ENCODE measurements around the gene TUBB8. TPM values are rescaled to one million over a fixed set of nuclear protein-coding genes. Genes with fewer than 3 reads are reported as not detected.

Gene TUBB8
- polyA plus RNA-seq, 3 donors = 0.43 TPM; not detected in 2

DNA sequence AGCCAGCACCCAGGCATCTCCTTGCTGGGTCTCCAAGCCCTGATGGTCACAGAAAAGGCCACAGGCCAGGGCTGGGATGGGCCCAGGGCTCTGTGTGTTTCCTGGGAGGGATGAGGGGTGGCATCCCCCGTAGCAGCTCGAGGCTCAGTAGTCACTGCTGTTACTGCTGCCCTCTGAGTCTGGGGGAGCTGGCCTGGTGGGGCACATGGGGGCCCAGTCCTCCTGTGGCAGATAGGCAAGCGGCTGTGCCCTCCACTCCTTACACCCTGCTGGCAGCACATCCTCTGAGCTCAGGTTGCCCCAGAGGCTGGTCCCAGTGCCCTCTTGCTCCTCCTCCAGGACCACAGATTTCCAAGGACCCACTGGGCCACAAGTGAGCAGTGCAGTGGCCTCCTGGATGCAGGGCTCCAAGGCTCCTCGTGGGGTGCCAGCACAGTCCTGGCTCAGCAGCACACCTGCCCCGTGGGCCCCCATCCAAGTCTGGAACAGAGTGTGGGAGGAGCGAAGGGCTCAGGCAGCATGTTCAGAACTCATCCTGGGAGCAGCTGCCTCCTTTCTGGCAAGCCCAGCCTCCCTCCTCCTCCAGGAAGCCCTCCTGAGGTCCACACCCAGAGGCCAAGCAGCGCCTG is 31.5 kb upstream of the TUBB8 start:
- Histone ChIP-seq H4K20me1 (ENCODE audit: insufficient read depth, low read length) (no peaks in the 10 kb centered on the region), H3K4me2 (replicated peaks; ENCODE audit: extremely low read depth, low read length, poor library complexity, severe bottlenecking) (no peak overlapping the region), H3K79me2 (ENCODE audit: insufficient read depth, low read length) (no peaks in the 10 kb centered on the region), H3K9me3 (replicated peaks in 1 of 2; ENCODE audit: control insufficient read depth in 1 of 2, insufficient read depth in 1 of 2, low read length in 2 of 2) (no peaks in the 10 kb centered on the region), H3K4me1 (ENCODE audit: control insufficient read depth in 1 of 2, insufficient read depth in 2 of 2, low read length in 2 of 2) (peaks cover 4 to 5% of the 10 kb centered on the region in 2 donors), H3K27me3 (ENCODE audit: control insufficient read depth in 2 of 2, insufficient read depth in 2 of 2, low read length in 2 of 2) (peaks cover 2 to 18% of the 10 kb centered on the region in 2 donors), H3K9ac (ENCODE audit: insufficient read depth, low read length, poor library complexity, severe bottlenecking) (no peak overlapping the region), H3K36me3 (replicated peaks in 1 of 2; ENCODE audit: control insufficient read depth in 1 of 2, insufficient read depth in 2 of 2, low read length in 2 of 2) (no peaks in the 10 kb centered on the region), H2AFZ (ENCODE audit: insufficient read depth, low read depth, low read length, poor library complexity, severe bottlenecking) (no peak overlapping the region), H3K4me3 (replicated peaks in 1 of 3; ENCODE audit: low read depth in 2 of 3, low read length in 3 of 3) (no peak overlapping the region), H3K27ac (ENCODE audit: low read depth in 1 of 2, low read length in 2 of 2) (no peak overlapping the region)
- no peak for DNase-seq
- Mint-ChIP-seq H3K27ac (no peak overlapping the region), H3K27me3 (ENCODE audit: low read depth in 3 of 3) (peaks cover 15 to 32% (median 31%) of the 10 kb centered on the region in 3 donors), H3K36me3 (peaks cover 0 to 1% of the 10 kb centered on the region in 2 donors), H3K4me1 (peaks cover 6% of the 10 kb centered on the region), H3K4me3 (no peak overlapping the region), H3K9me3 (peaks cover 0 to 7% (median 0%) of the 10 kb centered on the region in 7 donors)
- intact Hi-C loops (cut with micrococcal nuclease) = no loop called here
- WGBS (ENCODE audit: insufficient coverage) = 89% methylated on average over 5 of the region's 7 CpGs
- TF ChIP-seq, protein P1, sequence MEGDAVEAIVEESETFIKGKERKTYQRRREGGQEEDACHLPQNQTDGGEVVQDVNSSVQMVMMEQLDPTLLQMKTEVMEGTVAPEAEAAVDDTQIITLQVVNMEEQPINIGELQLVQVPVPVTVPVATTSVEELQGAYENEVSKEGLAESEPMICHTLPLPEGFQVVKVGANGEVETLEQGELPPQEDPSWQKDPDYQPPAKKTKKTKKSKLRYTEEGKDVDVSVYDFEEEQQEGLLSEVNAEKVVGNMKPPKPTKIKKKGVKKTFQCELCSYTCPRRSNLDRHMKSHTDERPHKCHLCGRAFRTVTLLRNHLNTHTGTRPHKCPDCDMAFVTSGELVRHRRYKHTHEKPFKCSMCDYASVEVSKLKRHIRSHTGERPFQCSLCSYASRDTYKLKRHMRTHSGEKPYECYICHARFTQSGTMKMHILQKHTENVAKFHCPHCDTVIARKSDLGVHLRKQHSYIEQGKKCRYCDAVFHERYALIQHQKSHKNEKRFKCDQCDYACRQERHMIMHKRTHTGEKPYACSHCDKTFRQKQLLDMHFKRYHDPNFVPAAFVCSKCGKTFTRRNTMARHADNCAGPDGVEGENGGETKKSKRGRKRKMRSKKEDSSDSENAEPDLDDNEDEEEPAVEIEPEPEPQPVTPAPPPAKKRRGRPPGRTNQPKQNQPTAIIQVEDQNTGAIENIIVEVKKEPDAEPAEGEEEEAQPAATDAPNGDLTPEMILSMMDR (IDR thresholded peaks at IDR 0.05) = no peak

DNA sequence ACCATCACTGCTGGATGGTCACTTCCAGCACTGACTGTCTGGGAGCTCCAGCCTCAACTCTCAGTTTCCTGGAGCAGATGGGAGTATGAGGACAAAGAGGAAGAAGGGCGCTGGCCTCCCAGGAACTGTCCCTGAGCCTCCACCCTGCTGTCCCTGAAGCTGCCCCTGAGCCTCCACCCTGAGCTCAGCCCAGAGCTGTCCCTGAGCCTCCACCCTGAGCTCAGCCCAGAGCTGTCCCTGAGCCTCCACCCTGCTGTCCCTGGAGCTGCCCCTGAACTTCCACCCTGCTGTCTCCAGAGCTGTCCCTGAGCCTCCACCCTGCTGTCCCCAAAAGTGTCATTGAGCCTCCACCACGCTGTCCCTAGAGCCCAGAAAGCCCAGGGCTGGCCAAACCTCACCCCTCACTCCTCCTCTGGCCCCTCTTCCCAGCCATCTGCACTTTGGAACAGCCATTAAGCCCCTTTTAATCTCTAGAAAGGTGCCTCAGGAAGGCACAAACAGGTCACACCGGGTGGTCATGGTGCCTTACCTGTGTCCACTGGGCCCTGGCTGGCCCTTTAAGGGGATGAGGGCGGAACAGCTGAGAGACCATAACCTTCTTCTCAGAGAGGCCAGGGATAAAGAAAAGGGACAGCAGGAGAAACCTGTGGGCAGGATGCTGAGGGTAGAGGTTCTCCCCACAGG is 30.6 kb upstream of the TUBB8 start:
- intact Hi-C loops (cut with micrococcal nuclease) = no loop called here
- WGBS (ENCODE audit: insufficient coverage) = 75% methylated on average over 3 of the region's 4 CpGs
- Histone ChIP-seq H3K27me3 (ENCODE audit: control insufficient read depth in 2 of 2, insufficient read depth in 2 of 2, low read length in 2 of 2) (peaks cover 2 to 20% of the 10 kb centered on the region in 2 donors), H3K36me3 (replicated peaks in 1 of 2; ENCODE audit: control insufficient read depth in 1 of 2, insufficient read depth in 2 of 2, low read length in 2 of 2) (no peaks in the 10 kb centered on the region), H4K20me1 (ENCODE audit: insufficient read depth, low read length) (no peaks in the 10 kb centered on the region), H2AFZ (ENCODE audit: insufficient read depth, low read depth, low read length, poor library complexity, severe bottlenecking) (no peak overlapping the region), H3K4me1 (ENCODE audit: control insufficient read depth in 1 of 2, insufficient read depth in 2 of 2, low read length in 2 of 2) (peaks cover 4 to 5% of the 10 kb centered on the region in 2 donors), H3K4me3 (replicated peaks in 1 of 3; ENCODE audit: low read depth in 2 of 3, low read length in 3 of 3) (no peak overlapping the region), H3K27ac (ENCODE audit: low read depth in 1 of 2, low read length in 2 of 2) (no peak overlapping the region), H3K9ac (ENCODE audit: insufficient read depth, low read length, poor library complexity, severe bottlenecking) (no peak overlapping the region), H3K4me2 (replicated peaks; ENCODE audit: extremely low read depth, low read length, poor library complexity, severe bottlenecking) (no peak overlapping the region), H3K79me2 (ENCODE audit: insufficient read depth, low read length) (no peaks in the 10 kb centered on the region), H3K9me3 (replicated peaks in 1 of 2; ENCODE audit: control insufficient read depth in 1 of 2, insufficient read depth in 1 of 2, low read length in 2 of 2) (no peaks in the 10 kb centered on the region)
- no peak overlapping the region for H3K27ac Mint-ChIP-seq
- DNase-seq = no peak
- H3K4me3 Mint-ChIP-seq = no peak overlapping the region
- H3K27me3 Mint-ChIP-seq (ENCODE audit: low read depth in 3 of 3) = peaks cover 24 to 41% (median 40%) of the 10 kb centered on the region in 3 donors
- H3K9me3 Mint-ChIP-seq = peaks cover 0 to 9% (median 0%) of the 10 kb centered on the region in 7 donors
- peaks cover 0 to 1% of the 10 kb centered on the region in 2 donors for H3K36me3 Mint-ChIP-seq
- TF ChIP-seq, protein P1 (IDR thresholded peaks at IDR 0.05) = no peak
- H3K4me1 Mint-ChIP-seq = peaks cover 6% of the 10 kb centered on the region
